HG02884 (cell line): Measurements from ENCODE around the gene HNMT.
"Not testable (repeated sequence)": the region's sequence is repeated elsewhere in the genome, so short reads cannot be mapped to it uniquely, and the experiment has no call there.

Source experiments
- ATAC-seq: cut with Tn5 transposase; IDR thresholded peaks from one replicate; pipeline ENCODE4 v1.9.1; 2021; ENCODE audit warnings: mild to moderate bottlenecking, moderate library complexity; ENCODE audit not compliant: unreplicated experiment

Gene HNMT

GRCh38 chr2:137945229-137945628 lies 19.0 kb upstream of the HNMT start:
- no peak for ATAC-seq

- ATAC-seq: no peak
These were observed 18.0 kb upstream of the HNMT start for GRCh38 chr2:137946227-137946626.

- no peak for ATAC-seq
These were observed 17.1 kb upstream of the HNMT start for GRCh38 chr2:137947032-137947727.

GRCh38 chr2:137947728-137948336 lies 16.4 kb upstream of the HNMT start:
- ATAC-seq: peak; percentile 44

- no peak for ATAC-seq
These were observed 15.4 kb upstream of the HNMT start for GRCh38 chr2:137948894-137949293.

GRCh38 chr2:137950238-137950637 lies 14.0 kb upstream of the HNMT start:
- ATAC-seq: no peak

- ATAC-seq: no peak
These were observed 12.7 kb upstream of the HNMT start for GRCh38 chr2:137951586-137951985.

GRCh38 chr2:137952586-137953129 lies 11.6 kb upstream of the HNMT start:
- ATAC-seq: no peak

GRCh38 chr2:137955536-137955935 lies 8.7 kb upstream of the HNMT start:
- no peak for ATAC-seq

- no peak for ATAC-seq
These were observed 7.2 kb upstream of the HNMT start for GRCh38 chr2:137957033-137957432.

- ATAC-seq: no peak
These were observed 5.1 kb upstream of the HNMT start for GRCh38 chr2:137959166-137959565.

- ATAC-seq: no peak
These were observed 4.0 kb upstream of the HNMT start for GRCh38 chr2:137960223-137960622.

- ATAC-seq: no peak
These were observed 2.7 kb upstream of the HNMT start for GRCh38 chr2:137961602-137962001.

- no peak for ATAC-seq
These were observed 673 bp upstream of the HNMT start for GRCh38 chr2:137963535-137964065.

GRCh38 chr2:137964859-137965459 lies 686 bp downstream of the HNMT start:
- no peak for ATAC-seq

- no peak for ATAC-seq
These were observed 1.8 kb downstream of the HNMT start for GRCh38 chr2:137966043-137966442.

GRCh38 chr2:137967042-137967441 lies 2.8 kb downstream of the HNMT start:
- ATAC-seq: no peak

GRCh38 chr2:137968477-137969417 lies 4.5 kb downstream of the HNMT start:
- ATAC-seq: no peak

- ATAC-seq: no peak
These were observed 5.1 kb downstream of the HNMT start for GRCh38 chr2:137969418-137969765.

- no peak for ATAC-seq
These were observed 5.6 kb downstream of the HNMT start for GRCh38 chr2:137969876-137970275.

- not testable (repeated sequence) for ATAC-seq
These were observed 7.0 kb downstream of the HNMT start for GRCh38 chr2:137971259-137971658.
